HG03457 (cell line): ENCODE results near the gene POC1B.

ENCODE experiments used
- ATAC-seq: cut with Tn5 transposase; IDR thresholded peaks from one replicate; pipeline ENCODE4 v1.9.1; 2021; ENCODE audit warnings: moderate number of reproducible peaks; ENCODE audit not compliant: unreplicated experiment

POC1B gene

GRCh38 chr12:89424389-89424788, 101.5 kb downstream of the POC1B start:
- no peak for ATAC-seq

- no peak for ATAC-seq
Measured at GRCh38 chr12:89421092-89421835, 104.6 kb downstream of the POC1B start.

GRCh38 chr12:89418228-89418910, 107.5 kb downstream of the POC1B start:
- no peak for ATAC-seq

GRCh38 chr12:89417246-89417977, 108.4 kb downstream of the POC1B start:
- no peak for ATAC-seq

- no peak for ATAC-seq
Measured at GRCh38 chr12:89416049-89416792, 109.6 kb downstream of the POC1B start.

- no peak for ATAC-seq
Measured at GRCh38 chr12:89414851-89415250, 111.0 kb downstream of the POC1B start.

- ATAC-seq = no peak
Measured at GRCh38 chr12:89414322-89414721, 111.5 kb downstream of the POC1B start.

GRCh38 chr12:89413234-89413633, 112.6 kb downstream of the POC1B start:
- ATAC-seq = no peak

- no peak for ATAC-seq
Measured at GRCh38 chr12:89412665-89413064, 113.2 kb downstream of the POC1B start.

GRCh38 chr12:89411846-89412245, 114.0 kb downstream of the POC1B start:
- ATAC-seq = no peak

- no peak for ATAC-seq
Measured at GRCh38 chr12:89411234-89411633, 114.6 kb downstream of the POC1B start.

- ATAC-seq = no peak
Measured at GRCh38 chr12:89405626-89406345, 120.1 kb downstream of the POC1B start.

- ATAC-seq = no peak
Measured at GRCh38 chr12:89401433-89402058, 124.3 kb downstream of the POC1B start.

- no peak for ATAC-seq
Measured at GRCh38 chr12:89400415-89400814, 125.4 kb downstream of the POC1B start.

- ATAC-seq = no peak
Measured at GRCh38 chr12:89395712-89396111, 130.1 kb downstream of the POC1B start.

GRCh38 chr12:89393551-89394121, 132.2 kb downstream of the POC1B start:
- no peak for ATAC-seq

- ATAC-seq = no peak
Measured at GRCh38 chr12:89392391-89392790, 133.5 kb downstream of the POC1B start.

- ATAC-seq = no peak
Measured at GRCh38 chr12:89391726-89392336, 134.0 kb downstream of the POC1B start.
